Body of pancreas (tissue), 4 donors: ENCODE measurements around the gene AP3B1.

Source experiments
- POLR2A ChIP-seq, 3 donors: fragments of 450-650 bp; IDR thresholded peaks; one replicate each; pipeline ENCODE4 v1.6.1; 2016; ENCODE audit warnings: antibody characterized with exemption in 3 of 3, mild to moderate bottlenecking in 2 of 3
- TF ChIP-seq, protein P1 (sequence below), 7 experiments: fragments of 450-650 bp in 4 of 7; fragments of 200-600 bp in 3 of 7; sonication (generic) in 3 of 7; IDR thresholded peaks; one replicate each; pipeline ENCODE4 v1.5.1; 2016 to 2019; ENCODE audit warnings: antibody characterized with exemption in 7 of 7

DNA sequence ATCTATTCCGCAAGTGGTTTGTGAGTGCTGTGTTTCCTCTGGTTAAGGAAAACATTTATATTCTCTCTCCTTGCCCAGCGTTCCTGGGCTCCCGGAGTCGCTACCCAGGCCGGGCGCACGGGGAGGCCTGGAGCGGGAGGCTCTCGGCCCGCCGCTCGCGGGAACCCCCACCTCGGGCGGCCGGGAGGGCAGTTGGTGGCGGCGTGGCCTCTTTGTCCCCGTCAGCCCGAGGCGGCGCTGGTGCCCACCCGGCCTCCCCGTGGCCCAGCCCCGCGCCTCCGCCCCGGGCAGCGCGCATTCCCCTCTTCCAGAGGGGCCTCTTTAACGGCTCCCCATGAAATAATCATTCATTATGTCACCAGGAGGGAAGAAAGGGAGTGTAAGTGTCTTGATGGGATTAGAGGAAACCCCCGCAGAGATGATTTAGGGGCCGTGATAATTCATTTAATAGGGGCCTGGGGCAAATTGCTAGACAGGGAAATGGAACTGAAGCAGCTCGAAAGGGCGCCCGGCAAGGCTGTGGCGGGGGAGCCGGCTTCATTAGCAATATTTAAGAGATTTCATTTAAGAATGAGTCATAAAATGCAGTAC, 336.5 kb downstream of the AP3B1 start:
- TF ChIP-seq, protein P1, sequence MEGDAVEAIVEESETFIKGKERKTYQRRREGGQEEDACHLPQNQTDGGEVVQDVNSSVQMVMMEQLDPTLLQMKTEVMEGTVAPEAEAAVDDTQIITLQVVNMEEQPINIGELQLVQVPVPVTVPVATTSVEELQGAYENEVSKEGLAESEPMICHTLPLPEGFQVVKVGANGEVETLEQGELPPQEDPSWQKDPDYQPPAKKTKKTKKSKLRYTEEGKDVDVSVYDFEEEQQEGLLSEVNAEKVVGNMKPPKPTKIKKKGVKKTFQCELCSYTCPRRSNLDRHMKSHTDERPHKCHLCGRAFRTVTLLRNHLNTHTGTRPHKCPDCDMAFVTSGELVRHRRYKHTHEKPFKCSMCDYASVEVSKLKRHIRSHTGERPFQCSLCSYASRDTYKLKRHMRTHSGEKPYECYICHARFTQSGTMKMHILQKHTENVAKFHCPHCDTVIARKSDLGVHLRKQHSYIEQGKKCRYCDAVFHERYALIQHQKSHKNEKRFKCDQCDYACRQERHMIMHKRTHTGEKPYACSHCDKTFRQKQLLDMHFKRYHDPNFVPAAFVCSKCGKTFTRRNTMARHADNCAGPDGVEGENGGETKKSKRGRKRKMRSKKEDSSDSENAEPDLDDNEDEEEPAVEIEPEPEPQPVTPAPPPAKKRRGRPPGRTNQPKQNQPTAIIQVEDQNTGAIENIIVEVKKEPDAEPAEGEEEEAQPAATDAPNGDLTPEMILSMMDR (IDR thresholded peaks at IDR 0.05): no peak
- TF ChIP-seq POLR2A (IDR thresholded peaks at IDR 0.05): no peak
